CD14-positive monocyte (primary cell): Measurements from ENCODE around the gene WTAP. TPM values are rescaled to one million over a fixed set of nuclear protein-coding genes. Genes with fewer than 3 reads are reported as not detected.

ENCODE experiments used
- DNase-seq, 3 donors: peaks; one replicate each; pipeline ENCODE4 v3.0.0-alpha.2; 2011 to 2022
- H2AFZ ChIP-seq: 2 replicates; pipeline ENCODE4 v1.6.0; 2012; ENCODE audit warnings: mild to moderate bottlenecking, low read depth, low read length, inconsistent platforms; ENCODE audit not compliant: insufficient read depth, poor library complexity, severe bottlenecking
- H3K27ac ChIP-seq, 2 donors: 1 replicate in 1 of 2; 2 replicates in 1 of 2; pipeline ENCODE4 v1.5.1; 2012 to 2013; ENCODE audit warnings: low read length in 2 of 2, control low read depth in 1 of 2, inconsistent platforms in 1 of 2, low read depth in 1 of 2, mild to moderate bottlenecking in 1 of 2
- H3K27me3 ChIP-seq, 2 donors: one replicate each; pipeline versions ENCODE4 v1.6.0 to v1.6.1; 2011 to 2013; ENCODE audit warnings: low read length in 2 of 2; ENCODE audit not compliant: control insufficient read depth in 2 of 2, insufficient read depth in 2 of 2
- H3K36me3 ChIP-seq, 2 donors: replicated peaks in 1 of 2; 1 replicate in 1 of 2; 2 replicates in 1 of 2; pipeline versions ENCODE4 v1.5.1 to v1.6.1; 2012 to 2013; ENCODE audit warnings: low read length in 2 of 2, control low read depth in 1 of 2, inconsistent platforms in 1 of 2, mild to moderate bottlenecking in 1 of 2; ENCODE audit not compliant: insufficient read depth in 2 of 2, control insufficient read depth in 1 of 2
- H3K4me1 ChIP-seq, 2 donors: 1 replicate in 1 of 2; 2 replicates in 1 of 2; pipeline versions ENCODE4 v1.5.1 to v1.6.1; 2012 to 2013; ENCODE audit warnings: low read length in 2 of 2, control low read depth in 1 of 2, inconsistent platforms in 1 of 2, mild to moderate bottlenecking in 1 of 2, moderate library complexity in 1 of 2; ENCODE audit not compliant: insufficient read depth in 2 of 2, control insufficient read depth in 1 of 2
- H3K4me2 ChIP-seq: replicated peaks from 2 replicates; pipeline ENCODE3; 2012; ENCODE audit warnings: low read length, moderate library complexity, mild to moderate bottlenecking; ENCODE audit not compliant: poor library complexity, severe bottlenecking; ENCODE audit errors: extremely low read depth
- H3K4me3 ChIP-seq, 3 experiments: fragments of 200-600 bp in 1 of 3; sonication (generic) in 1 of 3; replicated peaks in 1 of 3; 1 replicate in 2 of 3; 2 replicates in 1 of 3; pipeline ENCODE4 v1.5.1; 2011 to 2013; ENCODE audit warnings: low read length in 3 of 3, mild to moderate bottlenecking in 3 of 3, control low read depth in 2 of 3, low read depth in 2 of 3, inconsistent platforms in 1 of 3, moderate library complexity in 1 of 3
- H3K79me2 ChIP-seq: 2 replicates; pipeline ENCODE4 v1.6.0; 2012; ENCODE audit warnings: mild to moderate bottlenecking, control low read depth, inconsistent platforms, low read length, moderate library complexity; ENCODE audit not compliant: insufficient read depth
- H3K9ac ChIP-seq: 2 replicates; pipeline ENCODE4 v1.6.0; 2017; ENCODE audit warnings: low read length, mild to moderate bottlenecking; ENCODE audit not compliant: insufficient read depth, poor library complexity, severe bottlenecking
- H3K9me3 ChIP-seq, 2 donors: replicated peaks in 1 of 2; 1 replicate in 1 of 2; 2 replicates in 1 of 2; pipeline versions ENCODE4 v1.5.1 to v1.6.1; 2012 to 2013; ENCODE audit warnings: low read length in 2 of 2, control low read depth in 1 of 2; ENCODE audit not compliant: control insufficient read depth in 1 of 2, insufficient read depth in 1 of 2
- H4K20me1 ChIP-seq: 2 replicates; pipeline ENCODE4 v1.6.0; 2012; ENCODE audit warnings: mild to moderate bottlenecking, low read length, control low read depth, moderate library complexity; ENCODE audit not compliant: insufficient read depth
- H3K27ac Mint-ChIP-seq, 7 donors: one replicate each; pipeline ENCODE4 v1.8.0; 2020; ENCODE audit warnings: mild to moderate bottlenecking in 7 of 7, mixed read lengths in 7 of 7, moderate library complexity in 6 of 7, inconsistent platforms in 2 of 7
- H3K27me3 Mint-ChIP-seq, 3 donors: one replicate each; pipeline ENCODE4 v1.8.0; 2021 to 2022; ENCODE audit warnings: low read depth in 3 of 3, mild to moderate bottlenecking in 3 of 3, mixed read lengths in 3 of 3, moderate library complexity in 3 of 3, inconsistent platforms in 1 of 3
- H3K36me3 Mint-ChIP-seq, 2 donors: one replicate each; pipeline ENCODE4 v1.8.0; 2020; ENCODE audit warnings: mixed read lengths in 2 of 2, inconsistent platforms in 1 of 2, mild to moderate bottlenecking in 1 of 2
- H3K4me1 Mint-ChIP-seq: one replicate; pipeline ENCODE4 v1.8.0; 2020; ENCODE audit warnings: mild to moderate bottlenecking, mixed read lengths
- H3K4me3 Mint-ChIP-seq, 2 donors: one replicate each; pipeline ENCODE4 v1.8.0; 2020; ENCODE audit warnings: mild to moderate bottlenecking in 2 of 2, mixed read lengths in 2 of 2, moderate library complexity in 1 of 2
- H3K9me3 Mint-ChIP-seq, 7 donors: one replicate each; pipeline ENCODE4 v1.8.0; 2020 to 2022; ENCODE audit warnings: mixed read lengths in 7 of 7, mild to moderate bottlenecking in 6 of 7, moderate library complexity in 6 of 7, inconsistent platforms in 2 of 7
- WGBS: methylation state at CpG from one replicate; pipeline ENCODE4 v1.1.5; 2013; ENCODE audit warnings: missing lambda C conversion rate; ENCODE audit not compliant: insufficient coverage; 5-methylcytosine and 5-hydroxymethylcytosine counted together
- intact Hi-C, 2 donors: fragments of 100-400 bp; cut with micrococcal nuclease; formaldehyde crosslinking; loops; one replicate each; pipeline versions ENCODE4 v1.15.0 to v1.15.1; 2023
- polyA plus RNA-seq, 3 donors: library from polyadenylated mRNA; depleted of rRNA in 1 of 3; unstranded in 2 of 3; stranded (reverse) in 1 of 3; fragments of 300-500 nt in 2 of 3; fragments of >200 nt in 1 of 3; fragmentation: Illumina TruSeq in 2 of 3; gene quantifications; 1 replicate in 2 of 3; 2 replicates in 1 of 3; pipeline ENCODE4 v1.2.3, GENCODE V29; 2012 to 2021
- TF ChIP-seq, protein P1 (sequence below): fragments of 200-600 bp; IDR thresholded peaks from one replicate; pipeline ENCODE4 v1.8.0; 2022; ENCODE audit warnings: antibody characterized with exemption, mild to moderate bottlenecking

The WTAP gene
- polyA plus RNA-seq, 3 donors, result 50.8 to 95.9 (median 94.7) TPM

DNA sequence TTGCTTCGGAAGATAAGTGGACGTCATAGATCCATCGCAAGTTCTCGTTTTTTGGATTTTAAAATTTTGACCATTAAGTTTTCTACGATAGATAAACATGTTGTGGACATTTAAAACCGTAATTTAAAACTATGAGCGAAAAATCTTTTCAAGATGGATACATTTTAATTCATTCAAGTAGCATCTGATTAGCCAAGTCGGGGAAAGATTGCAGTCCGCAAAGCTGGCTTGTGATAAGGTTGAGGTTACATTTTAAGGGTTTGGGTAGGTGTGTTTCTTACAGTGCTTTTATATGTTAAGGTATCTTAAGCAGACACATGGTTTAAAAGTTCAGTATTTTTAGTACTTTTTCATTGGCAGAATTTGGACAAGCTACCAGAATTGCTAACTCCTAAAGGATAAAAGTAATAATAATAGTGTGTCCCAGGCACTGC, 1.2 kb downstream of the WTAP start:
- peaks cover 57% of the 10 kb centered on the region for H4K20me1 ChIP-seq
- intact Hi-C loops, result loop anchor here (2.0 to 10.0 kb wide), 3 partner anchors 34 to 256 kb away; partner anchors contain the start of genes ACAT2 (in 2 of the 2) and SOD2 (in 1 of the 2)
- H3K4me1 ChIP-seq, result peaks cover 27 to 44% of the 10 kb centered on the region in 2 donors

DNA sequence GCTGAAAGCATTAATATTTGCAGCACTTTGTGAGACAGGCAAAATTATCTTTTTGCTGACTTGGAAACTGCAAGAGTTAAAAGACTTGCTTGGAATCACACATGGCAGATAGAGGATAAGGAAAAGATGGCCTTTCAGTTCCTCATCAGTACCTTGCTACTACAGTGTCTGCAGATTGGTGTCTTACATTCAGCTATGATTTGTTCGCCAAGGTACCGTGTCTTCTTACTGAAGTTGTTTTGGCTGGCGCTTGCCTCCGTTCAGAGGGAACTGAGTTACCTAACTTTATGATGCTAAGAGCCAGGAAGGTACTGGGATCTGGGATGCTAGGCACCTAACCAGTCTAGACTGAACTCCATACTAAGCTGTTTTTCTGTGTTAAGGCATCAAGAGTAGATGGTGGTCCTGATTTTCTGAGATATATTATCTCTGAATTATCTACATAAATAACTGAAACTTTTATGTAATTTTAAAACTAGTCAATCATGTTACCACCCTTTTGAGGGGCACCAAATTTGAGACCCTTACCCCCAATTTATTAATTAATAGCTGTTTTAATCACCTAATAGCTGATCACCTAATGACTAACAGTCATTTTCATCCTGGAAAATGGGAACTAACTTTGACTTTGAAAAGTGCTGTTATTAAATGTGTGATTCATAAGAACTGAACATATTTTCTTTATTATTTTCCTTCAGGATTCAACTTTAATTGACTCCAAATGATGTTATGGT, 2.5 kb downstream of the WTAP start:
- Mint-ChIP-seq H3K27ac (peak overlapping the region; percentile 24 to 81 (median 58)), H3K9me3 (no peaks in the 10 kb centered on the region), H3K27me3 (no peaks in the 10 kb centered on the region), H3K4me3 (peak overlapping the region; percentile 89 to 90), H3K36me3 (peaks cover 6 to 16% of the 10 kb centered on the region in 2 donors), H3K4me1 (peaks cover 53% of the 10 kb centered on the region)
- H3K36me3 ChIP-seq, result peaks cover 0 to 9% of the 10 kb centered on the region in 2 donors
- peak overlapping the region in 1 of 3 experiments; percentile 97 for H3K4me3 ChIP-seq
- DNase-seq, result peak in 2 of 3 donors; percentile 30 to 43
- TF ChIP-seq, protein P1, sequence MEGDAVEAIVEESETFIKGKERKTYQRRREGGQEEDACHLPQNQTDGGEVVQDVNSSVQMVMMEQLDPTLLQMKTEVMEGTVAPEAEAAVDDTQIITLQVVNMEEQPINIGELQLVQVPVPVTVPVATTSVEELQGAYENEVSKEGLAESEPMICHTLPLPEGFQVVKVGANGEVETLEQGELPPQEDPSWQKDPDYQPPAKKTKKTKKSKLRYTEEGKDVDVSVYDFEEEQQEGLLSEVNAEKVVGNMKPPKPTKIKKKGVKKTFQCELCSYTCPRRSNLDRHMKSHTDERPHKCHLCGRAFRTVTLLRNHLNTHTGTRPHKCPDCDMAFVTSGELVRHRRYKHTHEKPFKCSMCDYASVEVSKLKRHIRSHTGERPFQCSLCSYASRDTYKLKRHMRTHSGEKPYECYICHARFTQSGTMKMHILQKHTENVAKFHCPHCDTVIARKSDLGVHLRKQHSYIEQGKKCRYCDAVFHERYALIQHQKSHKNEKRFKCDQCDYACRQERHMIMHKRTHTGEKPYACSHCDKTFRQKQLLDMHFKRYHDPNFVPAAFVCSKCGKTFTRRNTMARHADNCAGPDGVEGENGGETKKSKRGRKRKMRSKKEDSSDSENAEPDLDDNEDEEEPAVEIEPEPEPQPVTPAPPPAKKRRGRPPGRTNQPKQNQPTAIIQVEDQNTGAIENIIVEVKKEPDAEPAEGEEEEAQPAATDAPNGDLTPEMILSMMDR, result no peak
- peak overlapping the region in 1 of 2 donors; percentile 89 for H3K27ac ChIP-seq
- no peak overlapping the region for H3K9ac ChIP-seq
- peaks cover 94% of the 10 kb centered on the region for H3K79me2 ChIP-seq
- no peak overlapping the region for H2AFZ ChIP-seq
- peaks cover 69% of the 10 kb centered on the region for H4K20me1 ChIP-seq
- H3K9me3 ChIP-seq, result no peaks in the 10 kb centered on the region
- 36% methylated on average over 4 of the region's 4 CpGs for WGBS
- peaks cover 27 to 44% of the 10 kb centered on the region in 2 donors for H3K4me1 ChIP-seq
- peak overlapping the region; percentile 81 for H3K4me2 ChIP-seq
- no peaks in the 10 kb centered on the region for H3K27me3 ChIP-seq
- intact Hi-C loops, result loop anchor here (2.0 to 10.0 kb wide), 3 partner anchors 33 to 255 kb away; partner anchors contain the start of genes ACAT2 (in 2 of the 2) and SOD2 (in 1 of the 2)

More for the DNA sequence above, 1.2 kb downstream of the WTAP start:
- Histone ChIP-seq H3K79me2 (peaks cover 94% of the 10 kb centered on the region), H3K27me3 (no peaks in the 10 kb centered on the region), H3K9me3 (no peaks in the 10 kb centered on the region), H3K4me2 (peak overlapping the region; percentile 81), H3K36me3 (peaks cover 0 to 9% of the 10 kb centered on the region in 2 donors), H3K9ac (peak overlapping the region; percentile 97), H2AFZ (peak overlapping the region; percentile 67), H3K27ac (peak overlapping the region in 1 of 2 donors; percentile 89), H3K4me3 (peak overlapping the region; percentile 75 to 98 (median 97))
- peak overlapping the region; percentile 89 to 90 for H3K4me3 Mint-ChIP-seq
- peak in 1 of 3 donors; percentile 11 for DNase-seq
- TF ChIP-seq, protein P1, result no peak
- WGBS, result 0% methylated on average over 3 of the region's 9 CpGs
- no peaks in the 10 kb centered on the region for H3K27me3 Mint-ChIP-seq
- peak overlapping the region; percentile 84 to 95 (median 93) for H3K27ac Mint-ChIP-seq
- peaks cover 45% of the 10 kb centered on the region for H3K4me1 Mint-ChIP-seq
- peaks cover 6 to 25% of the 10 kb centered on the region in 2 donors for H3K36me3 Mint-ChIP-seq
- no peaks in the 10 kb centered on the region for H3K9me3 Mint-ChIP-seq
